B cell (primary cell): ENCODE results near the gene SLC29A3. TPM values are rescaled to one million over a fixed set of nuclear protein-coding genes. Genes with fewer than 3 reads are reported as not detected.

ENCODE experiments used
- ATAC-seq: fragments of 200-7000 bp; cut with Tn5 transposase; one replicate; pipeline ENCODE4 v1.10.0; 2021; ENCODE audit warnings: low read depth, mild to moderate bottlenecking, moderate number of reproducible peaks, moderate library complexity
- CTCF ChIA-PET: fragments of 350-600 bp; sonication (Branson Sonifier 250); formaldehyde crosslinking; loops from one replicate; lab custom pipeline; 2021; ENCODE audit warnings: antibody characterized with exemption, inconsistent platforms; lab: Charles Lee
- POLR2A ChIA-PET: fragments of 350-600 bp; sonication (Branson Sonifier 250); formaldehyde crosslinking; loops from one replicate; lab custom pipeline; 2021; ENCODE audit warnings: antibody characterized with exemption; lab: Charles Lee
- DNase-seq: peaks from one replicate; pipeline ENCODE4 v3.0.0; 2013
- H2AFZ ChIP-seq: 2 replicates; pipeline ENCODE4 v1.6.1; 2012; ENCODE audit warnings: mild to moderate bottlenecking, low read depth, low read length; ENCODE audit not compliant: insufficient read depth, poor library complexity, severe bottlenecking
- H3K27ac ChIP-seq, 2 donors: 1 replicate in 1 of 2; 2 replicates in 1 of 2; pipeline ENCODE4 v1.5.1; 2012 to 2013; ENCODE audit warnings: low read length in 2 of 2, mild to moderate bottlenecking in 2 of 2, moderate library complexity in 1 of 2
- H3K27me3 ChIP-seq, 4 experiments: fragments of 200-600 bp in 1 of 4; sonication (generic) in 1 of 4; replicated peaks in 1 of 4; 1 replicate in 2 of 4; 2 replicates in 2 of 4; pipeline versions ENCODE4 v1.6.1 to v1.7.0; 2013 to 2016; ENCODE audit warnings: low read length in 3 of 4, mild to moderate bottlenecking in 2 of 4, mixed read lengths in 1 of 4, moderate library complexity in 1 of 4; ENCODE audit not compliant: insufficient read depth in 4 of 4, control insufficient read depth in 3 of 4; ENCODE audit errors: control extremely low read depth in 1 of 4
- H3K36me3 ChIP-seq, 2 experiments: replicated peaks in 1 of 2; 1 replicate in 1 of 2; 2 replicates in 1 of 2; pipeline versions ENCODE4 v1.6.1 to v1.7.1; 2013; ENCODE audit warnings: low read length in 1 of 2; ENCODE audit not compliant: insufficient read depth in 2 of 2, control insufficient read depth in 1 of 2; ENCODE audit errors: control extremely low read depth in 1 of 2, extremely low read depth in 1 of 2
- H3K4me1 ChIP-seq, 2 donors: fragments of 200-600 bp in 1 of 2; sonication (generic) in 1 of 2; 1 replicate in 1 of 2; 2 replicates in 1 of 2; pipeline versions ENCODE4 v1.5.1 to v1.6.1; 2013 to 2017; ENCODE audit warnings: low read length in 2 of 2; ENCODE audit not compliant: control insufficient read depth in 2 of 2, insufficient read depth in 2 of 2
- H3K4me2 ChIP-seq: replicated peaks from 2 replicates; pipeline ENCODE3; 2012; ENCODE audit warnings: mild to moderate bottlenecking, low read depth, low read length; ENCODE audit not compliant: poor library complexity, severe bottlenecking
- H3K4me3 ChIP-seq, 5 experiments: fragments of 200-600 bp in 1 of 5; sonication (generic) in 1 of 5; 1 replicate in 3 of 5; 2 replicates in 2 of 5; pipeline versions ENCODE4 v1.5.1 to v1.7.0; 2011 to 2016; ENCODE audit warnings: low read length in 4 of 5, mild to moderate bottlenecking in 4 of 5, low read depth in 2 of 5, control low read depth in 1 of 5, moderate library complexity in 1 of 5; ENCODE audit not compliant: insufficient read depth in 1 of 5; ENCODE audit errors: control extremely low read depth in 1 of 5, extremely low read depth in 1 of 5
- H3K79me2 ChIP-seq: fragments of 200-600 bp; sonication (generic); one replicate; pipeline ENCODE4 v1.6.0; 2016; ENCODE audit warnings: low read length; ENCODE audit not compliant: control insufficient read depth, insufficient read depth
- H3K9ac ChIP-seq: fragments of 200-600 bp; sonication (generic); 2 replicates; pipeline ENCODE4 v1.6.1; 2017; ENCODE audit warnings: mild to moderate bottlenecking, low read length, moderate library complexity
- H3K9me3 ChIP-seq, 3 donors: one replicate each; pipeline versions ENCODE4 v1.6.1 to v1.7.1; 2013; ENCODE audit warnings: low read length in 2 of 3; ENCODE audit not compliant: control insufficient read depth in 2 of 3, insufficient read depth in 1 of 3; ENCODE audit errors: control extremely low read depth in 1 of 3
- H4K20me1 ChIP-seq: 2 replicates; pipeline ENCODE4 v1.6.0; 2012; ENCODE audit warnings: mild to moderate bottlenecking, low read length; ENCODE audit not compliant: insufficient read depth, control insufficient read depth, poor library complexity, severe bottlenecking
- H3K27ac Mint-ChIP-seq: one replicate; pipeline ENCODE4 v1.8.0; 2021; ENCODE audit warnings: mixed read lengths
- H3K27me3 Mint-ChIP-seq: one replicate; pipeline ENCODE4 v1.8.0; 2021; ENCODE audit warnings: mixed read lengths
- H3K4me1 Mint-ChIP-seq: one replicate; pipeline ENCODE4 v1.8.0; 2021; ENCODE audit warnings: mixed read lengths
- H3K4me3 Mint-ChIP-seq: one replicate; pipeline ENCODE4 v1.8.0; 2021; ENCODE audit warnings: mixed read lengths
- H3K9me3 Mint-ChIP-seq: one replicate; pipeline ENCODE4 v1.8.0; 2022; ENCODE audit warnings: mixed read lengths; ENCODE audit not compliant: insufficient read depth
- CTCF ChIP-seq: fragments of 200-600 bp; IDR thresholded peaks from one replicate; pipeline ENCODE4 v1.8.0; 2022; ENCODE audit warnings: antibody characterized with exemption, mild to moderate bottlenecking
- EZH2 ChIP-seq: IDR thresholded peaks from 2 replicates; pipeline ENCODE4 v1.6.1; 2012; ENCODE audit warnings: borderline replicate concordance, low read depth, mild to moderate bottlenecking, moderate library complexity, low read length; ENCODE audit not compliant: insufficient read depth, poor library complexity, severe bottlenecking
- WGBS: methylation state at CpG from one replicate; pipeline ENCODE4 v1.1.5; 2013; ENCODE audit warnings: missing lambda C conversion rate; ENCODE audit not compliant: insufficient coverage; 5-methylcytosine and 5-hydroxymethylcytosine counted together
- intact Hi-C: fragments of 100-400 bp; cut with micrococcal nuclease; formaldehyde crosslinking; loops from one replicate; pipeline ENCODE4 v1.10.0; 2022
- polyA plus RNA-seq: library from polyadenylated mRNA; depleted of rRNA; stranded (reverse); fragments of >200 nt; gene quantifications from 2 replicates; pipeline ENCODE4 v1.2.3, GENCODE V29; 2012
- total RNA-seq, 2 donors: library from RNA; stranded (reverse); fragments of 120-200 nt in 1 of 2; gene quantifications; 1 replicate in 1 of 2; 2 replicates in 1 of 2; pipeline versions ENCODE4 v1.2.3 to v1.2.4, GENCODE V29; 2013 to 2022

Gene SLC29A3
- total and polyA plus RNA-seq, 2 donors (not counting 1 experiment from before 2014, with no cell fraction given), result 4.5 to 8.2 TPM

- H3K4me1 Mint-ChIP-seq, result peaks cover 13% of the 10 kb centered on the region
- TF ChIP-seq CTCF (no peak), EZH2 (no peak)
- no peak overlapping the region for H2AFZ ChIP-seq
- WGBS, result 97% methylated on average over 3 of the region's 4 CpGs
- ChIA-PET POLR2A (no interaction called here), CTCF (interaction anchor here (1.0 to 3.4 kb wide), 6 partner anchors 8 to 385 kb away, joined by 3 to 11 read pairs (median 4); no protein-coding TSS in a partner anchor)
- ATAC-seq (no peak), DNase-seq (no peak)
- H3K36me3 ChIP-seq, result peaks cover 0 to 8% of the 10 kb centered on the region in 2 experiments
- intact Hi-C loops, result no loop called here
- H3K9ac ChIP-seq, result no peak overlapping the region
- H3K4me3 Mint-ChIP-seq, result no peak overlapping the region
- no peaks in the 10 kb centered on the region for H3K27me3 Mint-ChIP-seq
- no peak overlapping the region for H3K4me2 ChIP-seq
- no peaks in the 10 kb centered on the region for H3K9me3 Mint-ChIP-seq
- peaks cover 6 to 14% of the 10 kb centered on the region in 2 donors for H3K4me1 ChIP-seq
- H3K27ac Mint-ChIP-seq, result no peak overlapping the region
- no peaks in the 10 kb centered on the region for H3K79me2 ChIP-seq
- no peaks in the 10 kb centered on the region for H4K20me1 ChIP-seq
- H3K27me3 ChIP-seq, result no peaks in the 10 kb centered on the region
- H3K9me3 ChIP-seq, result no peaks in the 10 kb centered on the region
- no peak overlapping the region for H3K4me3 ChIP-seq
- H3K27ac ChIP-seq, result no peak overlapping the region
Observed at GRCh38 chr10:71323407-71323806, 4.3 kb downstream of the SLC29A3 start.

- no peak overlapping the region for H3K27ac ChIP-seq
- ChIA-PET POLR2A (no interaction called here), CTCF (interaction anchor here (0.8 to 1.7 kb wide), 3 partner anchors 10 to 284 kb away, joined by 3 to 7 read pairs (median 4); no protein-coding TSS in a partner anchor)
- no peaks in the 10 kb centered on the region for H3K27me3 ChIP-seq
- peaks cover 3 to 6% of the 10 kb centered on the region in 2 donors for H3K4me1 ChIP-seq
- no peak overlapping the region for H3K4me3 Mint-ChIP-seq
- intact Hi-C loops, result no loop called here
- H3K27ac Mint-ChIP-seq, result no peak overlapping the region
- H3K4me3 ChIP-seq, result no peak overlapping the region
- WGBS, result over 99% methylated on average over 9 of the region's 9 CpGs
- no peaks in the 10 kb centered on the region for H4K20me1 ChIP-seq
- no peak overlapping the region for H2AFZ ChIP-seq
- peaks cover 4% of the 10 kb centered on the region for H3K79me2 ChIP-seq
- peaks cover 0 to 13% of the 10 kb centered on the region in 2 experiments for H3K36me3 ChIP-seq
- TF ChIP-seq CTCF (no peak), EZH2 (no peak)
- H3K9ac ChIP-seq, result no peak overlapping the region
- H3K9me3 ChIP-seq, result no peaks in the 10 kb centered on the region
- no peak for DNase-seq
- ATAC-seq, result no peak
- no peaks in the 10 kb centered on the region for H3K27me3 Mint-ChIP-seq
- peaks cover 4% of the 10 kb centered on the region for H3K4me1 Mint-ChIP-seq
- H3K9me3 Mint-ChIP-seq, result no peaks in the 10 kb centered on the region
- no peak overlapping the region for H3K4me2 ChIP-seq
Observed at GRCh38 chr10:71324743-71325142, 5.7 kb downstream of the SLC29A3 start.
